SU-DHL-6 (cell line): ENCODE data around the gene DRAXIN.

Experiments used
- CTCF ChIP-seq: fragments of 200-600 bp; sonication (generic); IDR thresholded peaks from one replicate; pipeline ENCODE4 v1.5.1; 2017; ENCODE audit warnings: antibody characterized with exemption, mild to moderate bottlenecking, low read length, moderate library complexity; ENCODE audit not compliant: insufficient read depth, poor library complexity, severe bottlenecking
- EZH2phosphoT487 ChIP-seq: fragments of 200-600 bp; sonication (generic), shearing (Covaris generic); conservative IDR thresholded peaks from 2 replicates; pipeline ENCODE4 v1.6.1; 2018; ENCODE audit warnings: mild to moderate bottlenecking, antibody characterized with exemption, low read length, moderate library complexity, mixed read lengths

- no peak for TF ChIP-seq CTCF
- TF ChIP-seq EZH2phosphoT487, result no peak
Measured at GRCh38 chr1:11704691-11705475, 13.4 kb downstream of the DRAXIN start.
